Endothelial cell of umbilical vein (primary cell): ENCODE data around the gene ATAD5. TPM values are rescaled to one million over a fixed set of nuclear protein-coding genes. Genes with fewer than 3 reads are reported as not detected.
A peak's percentile ranks its signal among the peaks of the same experiment; 100 is the strongest.

Source experiments
- BruUV-seq: library from RNA; stranded (reverse); fragments of 400-500 nt; replicated peaks from 2 replicates; lab custom pipeline; 2021; lab: Mats Ljungman, UMichigan
- CTCF ChIA-PET: fragments of 300-600, 350-600 bp; sonication (Branson Sonifier 250); formaldehyde crosslinking; loops from one replicate; lab custom pipeline; 2021; ENCODE audit warnings: antibody characterized with exemption, inconsistent platforms; lab: Charles Lee
- POLR2A ChIA-PET: fragments of 300-600, 350-600 bp; sonication (Branson Sonifier 250); formaldehyde crosslinking; loops from one replicate; lab custom pipeline; 2021; ENCODE audit warnings: antibody characterized with exemption, inconsistent platforms; lab: Charles Lee
- DNase-seq: peaks from one replicate; pipeline ENCODE4 v3.0.0-alpha.2; 2011; ENCODE audit warnings: low read depth, low spot score
- FAIRE-seq: peaks from 2 replicates; lab custom pipeline; 2011; peaks lifted over from hg19 to GRCh38; lab: Jason Lieb, UNC
- H2AFZ ChIP-seq: 2 replicates; pipeline ENCODE4 v1.6.0; 2012; ENCODE audit warnings: low read depth, low read length, control low read depth, inconsistent platforms
- H3K27ac ChIP-seq: 2 replicates; pipeline ENCODE4 v1.5.1; 2011; ENCODE audit warnings: low read depth, mild to moderate bottlenecking, control low read depth, low read length, moderate library complexity; ENCODE audit not compliant: insufficient read depth
- H3K27me3 ChIP-seq, 2 experiments: 2 replicates each; pipeline versions ENCODE4 v1.6.0 to v1.6.1; 2011; ENCODE audit warnings: low read length in 2 of 2, mixed read lengths in 1 of 2; ENCODE audit not compliant: control insufficient read depth in 2 of 2, insufficient read depth in 2 of 2
- H3K36me3 ChIP-seq, 2 experiments: 2 replicates in 1 of 2; 3 replicates in 1 of 2; pipeline ENCODE4 v1.5.1; 2011; ENCODE audit warnings: low read length in 2 of 2, mild to moderate bottlenecking in 1 of 2, moderate library complexity in 1 of 2; ENCODE audit not compliant: control insufficient read depth in 2 of 2, insufficient read depth in 2 of 2; ENCODE audit errors: extremely low read depth in 1 of 2
- H3K4me1 ChIP-seq: 3 replicates; pipeline ENCODE4 v1.5.1; 2011; ENCODE audit warnings: mild to moderate bottlenecking, low read length; ENCODE audit not compliant: control insufficient read depth, insufficient read depth; ENCODE audit errors: extremely low read depth
- H3K4me2 ChIP-seq: 2 replicates; pipeline ENCODE4 v1.6.1; 2011; ENCODE audit warnings: low read length, control low read depth, mixed read lengths; ENCODE audit not compliant: insufficient read depth
- H3K4me3 ChIP-seq, 3 experiments: fragments of 200-600 bp in 1 of 3; sonication (generic), shearing (Covaris generic) in 1 of 3; replicated peaks in 1 of 3; 2 replicates each; pipeline ENCODE4 v1.5.1; 2011 to 2016; ENCODE audit warnings: control low read depth in 3 of 3, low read length in 3 of 3, mild to moderate bottlenecking in 2 of 3, inconsistent platforms in 1 of 3, low read depth in 1 of 3, moderate library complexity in 1 of 3; ENCODE audit not compliant: insufficient read depth in 1 of 3
- H3K79me2 ChIP-seq: 2 replicates; pipeline ENCODE4 v1.6.0; 2012; ENCODE audit warnings: low read length, inconsistent platforms; ENCODE audit not compliant: control insufficient read depth, insufficient read depth
- H3K9ac ChIP-seq: replicated peaks from 2 replicates; pipeline ENCODE3; 2011; ENCODE audit warnings: low read length, control low read depth; ENCODE audit not compliant: insufficient read depth; ENCODE audit errors: extremely low read depth
- H3K9me1 ChIP-seq: replicated peaks from 3 replicates; pipeline ENCODE4 v1.6.0; 2011; ENCODE audit warnings: mild to moderate bottlenecking, low read length; ENCODE audit not compliant: control insufficient read depth, insufficient read depth; ENCODE audit errors: extremely low read depth
- H3K9me3 ChIP-seq: replicated peaks from 2 replicates; pipeline ENCODE4 v1.5.1; 2012; ENCODE audit warnings: low read length, inconsistent platforms; ENCODE audit not compliant: control insufficient read depth, insufficient read depth
- H4K20me1 ChIP-seq: replicated peaks from 2 replicates; pipeline ENCODE3; 2011; ENCODE audit warnings: mild to moderate bottlenecking, low read length; ENCODE audit not compliant: control insufficient read depth, insufficient read depth; ENCODE audit errors: extremely low read depth
- CTCF ChIP-seq, 2 donors: IDR thresholded peaks; 1 replicate in 1 of 2; 2 replicates in 1 of 2; pipeline ENCODE4 v1.5.1; 2011; ENCODE audit warnings: low read length in 2 of 2, mild to moderate bottlenecking in 2 of 2, moderate library complexity in 2 of 2, control low read depth in 1 of 2, inconsistent platforms in 1 of 2, low read depth in 1 of 2; ENCODE audit not compliant: insufficient read depth in 1 of 2; ENCODE audit errors: extremely low read depth in 1 of 2
- EZH2 ChIP-seq: IDR thresholded peaks from 2 replicates; pipeline ENCODE4 v1.6.1; 2012; ENCODE audit warnings: borderline replicate concordance, low read depth, mild to moderate bottlenecking, moderate library complexity, low read length, inconsistent platforms; ENCODE audit not compliant: severe bottlenecking
- FOS ChIP-seq: IDR thresholded peaks from 2 replicates; pipeline ENCODE4 v1.6.1; 2011; ENCODE audit warnings: mild to moderate bottlenecking, low read length, moderate library complexity, borderline replicate concordance; ENCODE audit not compliant: insufficient read depth
- GATA2 ChIP-seq: IDR thresholded peaks from 2 replicates; pipeline ENCODE4 v1.7.0; 2011; ENCODE audit warnings: low read depth, mild to moderate bottlenecking, moderate library complexity, mixed read lengths, low read length; ENCODE audit not compliant: insufficient read length, insufficient read depth
- JUN ChIP-seq: IDR thresholded peaks from 2 replicates; pipeline ENCODE4 v1.6.1; 2011; ENCODE audit warnings: borderline replicate concordance, low read depth; ENCODE audit not compliant: insufficient read length, insufficient read depth
- MAX ChIP-seq: IDR thresholded peaks from 2 replicates; pipeline ENCODE4 v1.6.1; 2011; ENCODE audit not compliant: insufficient read depth, insufficient read length
- MYC ChIP-seq: IDR thresholded peaks from one replicate; pipeline ENCODE4 v1.6.1; 2011; ENCODE audit warnings: mild to moderate bottlenecking, low read depth, low read length
- POLR2A ChIP-seq: IDR thresholded peaks from 2 replicates; pipeline ENCODE4 v1.6.1; 2012; ENCODE audit warnings: low read depth, mild to moderate bottlenecking, control low read depth, low read length
- POLR2AphosphoS5 ChIP-seq: IDR thresholded peaks from 2 replicates; pipeline ENCODE4 v1.6.1; 2012; ENCODE audit warnings: low read depth, mild to moderate bottlenecking, control low read depth, low read length, moderate library complexity; ENCODE audit not compliant: insufficient read depth
- dilution Hi-C: fragments of 300-500 bp; cut with MboI; formaldehyde crosslinking; loops from one replicate; pipeline ENCODE4 v1.15.0; 2019; ENCODE audit warnings: low sequenced_read_pairs; ENCODE audit not compliant: extremely low pct_ligation_motif_present
- intact Hi-C: fragments of 100-400 bp; cut with micrococcal nuclease; formaldehyde crosslinking; loops from one replicate; pipeline ENCODE4 v1.10.0; 2022
- polyA plus RNA-seq, 4 experiments: library from polyadenylated mRNA; depleted of rRNA in 3 of 4; stranded (reverse) in 3 of 4; unstranded in 1 of 4; fragments of >200 nt; gene quantifications; 2 replicates each; pipeline versions ENCODE4 v1.2.1 to v1.2.3, GENCODE V29; 2011 to 2012; ENCODE audit warnings: missing spikeins in 1 of 4
- total RNA-seq: library from RNA; stranded (reverse); gene quantifications from 2 replicates; pipeline ENCODE4 v1.2.3, GENCODE V29; 2021

ATAD5 gene
- total and polyA plus RNA-seq, 2 donors (not counting 3 experiments of a cell fraction or from before 2014, with no cell fraction given), result 0.80 to 9.4 TPM

- Histone ChIP-seq H3K9me3 (no peaks in the 10 kb centered on the region), H3K9me1 (no peaks in the 10 kb centered on the region), H3K4me3 (no peak overlapping the region), H3K36me3 (no peaks in the 10 kb centered on the region), H4K20me1 (no peaks in the 10 kb centered on the region), H3K27me3 (peaks cover 10 to 20% of the 10 kb centered on the region in 2 experiments), H3K4me1 (peaks cover 19% of the 10 kb centered on the region), H2AFZ (peak overlapping the region; percentile 63), H3K9ac (no peak overlapping the region), H3K79me2 (no peaks in the 10 kb centered on the region), H3K4me2 (no peak overlapping the region), H3K27ac (peak overlapping the region; percentile 19)
- DNase-seq, result peak; percentile 57
- ChIA-PET CTCF (no interaction called here), POLR2A (no interaction called here)
- no peak for TF ChIP-seq GATA2
- no peak for TF ChIP-seq POLR2A
- no peak for TF ChIP-seq CTCF (IDR thresholded peaks at IDR 0.05; ENCODE audit: extremely low read depth in 1 of 2, insufficient read depth in 1 of 2, low read depth in 1 of 2, low read length in 2 of 2)
- TF ChIP-seq POLR2AphosphoS5, result no peak
- TF ChIP-seq JUN, result peak; percentile 33
- TF ChIP-seq MYC, result no peak
- TF ChIP-seq FOS, result peak; percentile 65
- TF ChIP-seq MAX, result no peak
- no peak for TF ChIP-seq EZH2
- intact Hi-C loops, result no loop called here
- peak; percentile 76 for FAIRE-seq
- no TSS peak for BruUV-seq
- dilution Hi-C loops, result no loop called here
Measured at GRCh38 chr17:30920282-30920681, 88.5 kb downstream of the ATAD5 start.
